Measurements from ENCODE around the gene BLOC1S3.

DNA sequence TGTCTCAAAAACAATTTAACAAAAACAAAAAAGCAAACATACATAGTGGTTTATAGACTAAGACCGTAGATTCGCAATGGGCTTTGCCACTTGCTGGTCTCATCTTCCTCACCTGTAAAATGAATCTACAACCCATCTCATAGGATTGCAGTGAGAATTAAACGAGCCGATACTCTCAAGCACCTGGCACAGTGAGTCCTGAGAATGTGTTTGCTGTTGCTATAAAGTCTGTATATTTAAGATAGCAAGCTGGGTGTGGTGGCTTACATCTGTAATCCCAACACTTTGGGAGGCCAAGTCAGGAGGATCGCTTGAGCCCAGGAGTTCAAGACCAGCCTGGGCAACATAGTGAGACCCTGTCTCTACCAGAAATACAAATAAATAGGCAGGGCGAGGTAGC lies 44.1 kb downstream of the BLOC1S3 start:
- TF ChIP-seq, protein P1, sequence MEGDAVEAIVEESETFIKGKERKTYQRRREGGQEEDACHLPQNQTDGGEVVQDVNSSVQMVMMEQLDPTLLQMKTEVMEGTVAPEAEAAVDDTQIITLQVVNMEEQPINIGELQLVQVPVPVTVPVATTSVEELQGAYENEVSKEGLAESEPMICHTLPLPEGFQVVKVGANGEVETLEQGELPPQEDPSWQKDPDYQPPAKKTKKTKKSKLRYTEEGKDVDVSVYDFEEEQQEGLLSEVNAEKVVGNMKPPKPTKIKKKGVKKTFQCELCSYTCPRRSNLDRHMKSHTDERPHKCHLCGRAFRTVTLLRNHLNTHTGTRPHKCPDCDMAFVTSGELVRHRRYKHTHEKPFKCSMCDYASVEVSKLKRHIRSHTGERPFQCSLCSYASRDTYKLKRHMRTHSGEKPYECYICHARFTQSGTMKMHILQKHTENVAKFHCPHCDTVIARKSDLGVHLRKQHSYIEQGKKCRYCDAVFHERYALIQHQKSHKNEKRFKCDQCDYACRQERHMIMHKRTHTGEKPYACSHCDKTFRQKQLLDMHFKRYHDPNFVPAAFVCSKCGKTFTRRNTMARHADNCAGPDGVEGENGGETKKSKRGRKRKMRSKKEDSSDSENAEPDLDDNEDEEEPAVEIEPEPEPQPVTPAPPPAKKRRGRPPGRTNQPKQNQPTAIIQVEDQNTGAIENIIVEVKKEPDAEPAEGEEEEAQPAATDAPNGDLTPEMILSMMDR (conservative IDR thresholded peaks at IDR 0.05; ENCODE audit: low read depth, low read length): no peak
- TF ChIP-seq EZH2phosphoT487 (IDR thresholded peaks at IDR 0.05; ENCODE audit: borderline replicate concordance, low read length): no peak
- TF ChIP-seq EZH2 (IDR thresholded peaks at IDR 0.05; ENCODE audit: low read length, unreplicated experiment): no peak
